Brain microvascular endothelial cell (primary cell): ENCODE data around the gene HMGCLL1.

Experiments used
- DNase-seq: peaks from one replicate; pipeline ENCODE4 v3.0.0-alpha.2; 2020
- H3K27ac ChIP-seq: fragments of 250-450 bp; sonication (Bioruptor Pico); 2 replicates; pipeline ENCODE4 v1.5.1; 2020; ENCODE audit warnings: mild to moderate bottlenecking, moderate library complexity
- H3K27me3 ChIP-seq: fragments of 250-450 bp; sonication (Bioruptor Pico); replicated peaks from 2 replicates; pipeline ENCODE4 v1.5.1; 2020; ENCODE audit warnings: mild to moderate bottlenecking
- H3K36me3 ChIP-seq: fragments of 250-450 bp; sonication (Bioruptor Pico); replicated peaks from 2 replicates; pipeline ENCODE4 v1.5.1; 2020; ENCODE audit warnings: mild to moderate bottlenecking
- H3K4me3 ChIP-seq: 2 replicates; pipeline ENCODE4 v1.5.1; 2011; ENCODE audit warnings: low read depth, mild to moderate bottlenecking, control low read depth, low read length, moderate library complexity
- CTCF ChIP-seq: IDR thresholded peaks from 2 replicates; pipeline ENCODE4 v1.5.1; 2011; ENCODE audit warnings: low read depth, mild to moderate bottlenecking, moderate library complexity, low read length, control low read depth, inconsistent platforms; ENCODE audit errors: missing control alignments
- in situ Hi-C: cut with HindIII; loops from 2 replicates; pipeline ENCODE4 v1.10.0; 2017; ENCODE audit warnings: low sequenced_read_pairs, low pct_ligation_motif_present

HMGCLL1 gene

GRCh38 chr6:55578537-55579363, at the start of gene HMGCLL1:
HMGCLL1 (minus strand) TSS chr6:55579192; CDS start chr6:55579055, 137 bp downstream.
- no peak within 1 kb of the TSS for H3K27ac ChIP-seq
- peak within 1 kb of the TSS; percentile 58 for H3K4me3 ChIP-seq
- peak; percentile 1 for DNase-seq
- in situ Hi-C loops, result no loop called here
- H3K36me3 ChIP-seq, result no peaks in the 10 kb centered on the region
- no peaks in the 10 kb centered on the region for H3K27me3 ChIP-seq
- no peak for TF ChIP-seq CTCF

GRCh38 chr6:55621993-55622392, 43.0 kb upstream of the HMGCLL1 start:
- H3K27ac ChIP-seq, result no peak overlapping the region
- in situ Hi-C loops, result no loop called here

GRCh38 chr6:55621244-55621643, 42.3 kb upstream of the HMGCLL1 start:
- Histone ChIP-seq H3K27me3 (no peaks in the 10 kb centered on the region), H3K4me3 (no peak overlapping the region), H3K27ac (no peak overlapping the region), H3K36me3 (no peaks in the 10 kb centered on the region)
- DNase-seq, result no peak
- in situ Hi-C loops, result no loop called here
- TF ChIP-seq CTCF, result no peak

More at GRCh38 chr6:55621993-55622392, 43.0 kb upstream of the HMGCLL1 start:
- no peak for DNase-seq
- Histone ChIP-seq H3K27me3 (no peaks in the 10 kb centered on the region), H3K36me3 (no peaks in the 10 kb centered on the region), H3K4me3 (no peak overlapping the region)
- no peak for TF ChIP-seq CTCF

- Histone ChIP-seq H3K27ac (no peak overlapping the region), H3K36me3 (no peaks in the 10 kb centered on the region), H3K27me3 (no peaks in the 10 kb centered on the region), H3K4me3 (no peak overlapping the region)
- in situ Hi-C loops, result no loop called here
- TF ChIP-seq CTCF, result peak; percentile 78
- peak; percentile 42 for DNase-seq
Measured at GRCh38 chr6:55617272-55617671, 38.3 kb upstream of the HMGCLL1 start.

GRCh38 chr6:55604021-55604420, 25.0 kb upstream of the HMGCLL1 start:
- Histone ChIP-seq H3K27ac (no peak overlapping the region), H3K27me3 (no peaks in the 10 kb centered on the region), H3K36me3 (no peaks in the 10 kb centered on the region), H3K4me3 (no peak overlapping the region)
- no peak for TF ChIP-seq CTCF
- in situ Hi-C loops, result no loop called here
- DNase-seq, result no peak
